Breast epithelium (tissue), 3 donors: ENCODE measurements around the gene WSB1.

Experiments
- CTCF ChIP-seq, 3 donors: fragments of 450-650 bp; IDR thresholded peaks; one replicate each; pipeline ENCODE4 v1.5.1; 2016 to 2017; ENCODE audit warnings: antibody characterized with exemption in 3 of 3, mild to moderate bottlenecking in 3 of 3, moderate library complexity in 3 of 3
- POLR2A ChIP-seq: fragments of 450-650 bp; IDR thresholded peaks from one replicate; pipeline ENCODE4 v1.6.1; 2016; ENCODE audit warnings: antibody characterized with exemption, mild to moderate bottlenecking, moderate library complexity

GRCh38 chr17:27338536-27338985 lies 44.6 kb downstream of the WSB1 start:
- TF ChIP-seq CTCF (IDR thresholded peaks at IDR 0.05) = no peak
- TF ChIP-seq POLR2A = no peak
